ENCODE data around the gene UBL4A.

Gene UBL4A

DNA sequence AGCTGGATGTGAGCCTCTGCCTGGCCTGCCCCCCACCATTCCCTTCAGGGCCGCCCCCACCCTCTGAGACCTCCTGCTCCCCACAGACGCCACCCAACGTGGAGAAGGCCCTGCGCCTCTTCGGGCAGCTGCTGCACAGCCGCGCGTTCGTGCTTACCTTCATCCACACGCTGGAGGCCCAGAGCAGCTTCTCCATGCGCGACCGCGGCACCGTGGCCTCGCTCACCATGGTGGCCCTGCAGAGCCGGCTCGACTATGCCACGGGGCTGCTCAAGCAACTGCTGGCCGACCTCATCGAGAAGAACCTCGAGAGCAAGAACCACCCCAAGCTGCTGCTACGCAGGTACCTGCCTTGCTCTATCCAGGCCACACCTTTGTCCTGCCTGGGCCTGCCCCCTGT lies 18.2 kb downstream of the UBL4A start:
- DNase-seq (ENCODE audit: low read depth), result no peak
- H3K4me3 ChIP-seq (ENCODE audit: low read depth, low read length), result no peak overlapping the region
- TF ChIP-seq, protein P1, sequence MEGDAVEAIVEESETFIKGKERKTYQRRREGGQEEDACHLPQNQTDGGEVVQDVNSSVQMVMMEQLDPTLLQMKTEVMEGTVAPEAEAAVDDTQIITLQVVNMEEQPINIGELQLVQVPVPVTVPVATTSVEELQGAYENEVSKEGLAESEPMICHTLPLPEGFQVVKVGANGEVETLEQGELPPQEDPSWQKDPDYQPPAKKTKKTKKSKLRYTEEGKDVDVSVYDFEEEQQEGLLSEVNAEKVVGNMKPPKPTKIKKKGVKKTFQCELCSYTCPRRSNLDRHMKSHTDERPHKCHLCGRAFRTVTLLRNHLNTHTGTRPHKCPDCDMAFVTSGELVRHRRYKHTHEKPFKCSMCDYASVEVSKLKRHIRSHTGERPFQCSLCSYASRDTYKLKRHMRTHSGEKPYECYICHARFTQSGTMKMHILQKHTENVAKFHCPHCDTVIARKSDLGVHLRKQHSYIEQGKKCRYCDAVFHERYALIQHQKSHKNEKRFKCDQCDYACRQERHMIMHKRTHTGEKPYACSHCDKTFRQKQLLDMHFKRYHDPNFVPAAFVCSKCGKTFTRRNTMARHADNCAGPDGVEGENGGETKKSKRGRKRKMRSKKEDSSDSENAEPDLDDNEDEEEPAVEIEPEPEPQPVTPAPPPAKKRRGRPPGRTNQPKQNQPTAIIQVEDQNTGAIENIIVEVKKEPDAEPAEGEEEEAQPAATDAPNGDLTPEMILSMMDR (IDR thresholded peaks at IDR 0.05; ENCODE audit: control insufficient read depth, extremely low read depth, insufficient read depth), result no peak

DNA sequence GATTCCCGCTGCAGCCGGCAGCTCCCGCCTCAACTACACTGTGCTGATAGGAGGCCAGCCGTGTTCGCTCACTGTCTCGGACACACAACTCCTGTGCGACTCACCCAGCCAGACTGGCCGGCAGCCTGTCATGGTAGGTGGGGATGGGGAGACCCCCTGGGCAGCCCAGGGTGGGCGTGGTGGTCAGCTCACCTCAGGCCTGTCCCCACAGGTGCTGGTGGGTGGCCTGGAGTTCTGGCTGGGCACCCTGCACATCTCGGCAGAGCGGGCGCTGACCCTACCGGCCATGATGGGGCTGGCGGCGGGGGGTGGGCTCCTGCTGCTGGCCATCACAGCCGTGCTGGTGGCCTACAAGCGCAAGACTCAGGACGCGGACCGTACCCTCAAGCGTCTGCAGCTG lies 18.9 kb downstream of the UBL4A start:
- H3K4me3 ChIP-seq (ENCODE audit: low read depth, low read length), result no peak overlapping the region
- TF ChIP-seq, protein P1 (IDR thresholded peaks at IDR 0.05; ENCODE audit: control insufficient read depth, extremely low read depth, insufficient read depth), result no peak
- DNase-seq (ENCODE audit: low read depth), result no peak

DNA sequence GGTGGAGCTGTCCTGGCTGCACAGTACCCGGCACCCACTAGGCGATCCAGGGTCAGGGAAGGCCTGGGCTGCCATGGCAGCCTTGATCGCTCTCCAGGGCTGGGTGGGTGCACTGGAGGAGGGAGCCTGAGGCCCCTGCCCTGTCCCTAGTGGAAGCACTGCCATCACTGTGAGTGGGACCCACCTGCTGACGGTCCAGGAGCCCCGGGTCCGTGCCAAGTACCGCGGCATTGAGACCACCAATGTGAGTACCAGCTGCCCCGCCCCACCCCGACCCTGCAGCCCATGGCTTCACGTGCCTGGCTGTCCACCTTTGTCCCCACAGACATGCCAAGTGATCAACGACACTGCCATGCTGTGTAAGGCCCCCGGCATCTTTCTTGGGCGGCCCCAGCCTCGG lies 19.5 kb downstream of the UBL4A start:
- no peak for DNase-seq (ENCODE audit: low read depth)
- no peak overlapping the region for H3K4me3 ChIP-seq (ENCODE audit: low read depth, low read length)
- TF ChIP-seq, protein P1 (IDR thresholded peaks at IDR 0.05; ENCODE audit: control insufficient read depth, extremely low read depth, insufficient read depth), result no peak

DNA sequence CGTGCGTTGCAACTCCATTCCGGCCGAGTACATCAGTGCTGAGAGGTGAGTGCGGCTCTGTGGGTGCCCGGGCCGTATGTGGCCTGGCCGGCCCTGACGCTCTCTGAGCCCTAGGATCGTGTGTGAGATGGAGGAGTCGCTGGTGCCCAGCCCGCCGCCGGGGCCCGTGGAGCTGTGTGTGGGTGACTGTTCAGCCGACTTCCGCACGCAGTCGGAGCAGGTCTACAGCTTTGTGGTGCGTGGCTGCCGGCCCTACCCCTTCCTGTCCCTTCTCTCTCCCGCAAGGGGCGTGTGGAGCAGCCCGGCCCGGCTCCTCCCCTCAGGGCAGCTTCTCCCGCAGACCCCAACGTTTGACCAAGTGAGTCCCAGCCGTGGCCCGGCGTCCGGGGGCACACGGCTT lies 20.4 kb downstream of the UBL4A start:
- TF ChIP-seq, protein P1 (IDR thresholded peaks at IDR 0.05; ENCODE audit: control insufficient read depth, extremely low read depth, insufficient read depth), result no peak
- DNase-seq (ENCODE audit: low read depth), result no peak

DNA sequence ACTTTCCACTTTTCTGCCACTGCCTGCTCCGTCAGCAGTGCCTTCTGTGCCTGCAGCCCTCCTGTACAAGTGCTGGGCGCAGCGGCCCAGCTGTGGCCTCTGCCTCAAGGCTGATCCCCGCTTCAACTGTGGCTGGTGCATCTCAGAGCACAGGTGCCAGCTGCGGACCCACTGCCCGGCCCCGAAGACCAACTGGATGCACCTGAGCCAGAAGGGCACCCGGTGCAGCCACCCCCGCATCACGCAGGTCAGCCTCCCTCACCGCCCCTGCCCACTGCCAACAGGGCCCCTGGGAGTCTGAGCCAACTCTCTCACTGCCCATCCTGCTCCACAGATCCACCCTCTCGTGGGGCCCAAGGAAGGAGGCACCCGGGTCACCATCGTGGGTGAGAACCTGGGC lies 20.8 kb downstream of the UBL4A start:
- H3K4me3 ChIP-seq (ENCODE audit: low read depth, low read length), result no peak overlapping the region
- TF ChIP-seq, protein P1 (IDR thresholded peaks at IDR 0.05; ENCODE audit: control insufficient read depth, extremely low read depth, insufficient read depth), result no peak
- no peak for DNase-seq (ENCODE audit: low read depth)

More for the DNA sequence above, 20.4 kb downstream of the UBL4A start:
- no peak overlapping the region for H3K4me3 ChIP-seq (ENCODE audit: low read depth, low read length)

DNA sequence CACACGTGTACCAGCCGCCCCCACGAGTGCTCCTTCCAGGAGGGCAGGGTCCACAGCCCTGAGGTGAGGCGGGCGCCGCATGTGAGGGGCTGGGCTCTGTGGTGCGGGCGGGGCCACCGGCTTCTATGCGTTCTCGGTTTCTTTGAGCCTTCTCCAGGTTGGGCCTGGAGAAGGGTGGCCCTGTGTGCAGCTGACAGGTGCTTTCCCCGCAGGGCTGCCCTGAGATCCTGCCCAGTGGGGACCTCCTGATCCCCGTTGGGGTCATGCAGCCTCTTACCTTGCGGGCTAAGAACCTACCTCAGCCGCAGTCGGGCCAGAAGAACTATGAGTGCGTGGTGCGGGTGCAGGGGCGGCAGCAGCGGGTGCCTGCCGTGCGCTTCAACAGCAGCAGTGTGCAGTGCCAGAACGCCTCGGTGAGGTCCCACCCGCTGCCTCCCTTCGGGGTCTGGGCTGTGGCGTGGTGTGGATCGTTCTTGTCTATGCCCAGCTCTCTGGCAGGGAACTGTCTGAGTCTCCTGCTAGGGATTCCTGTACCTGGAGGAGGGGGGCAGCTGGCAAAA lies 21.5 kb downstream of the UBL4A start:
- TF ChIP-seq, protein P1 (IDR thresholded peaks at IDR 0.05; ENCODE audit: control insufficient read depth, extremely low read depth, insufficient read depth), result no peak
- no peak for DNase-seq (ENCODE audit: low read depth)
- no peak overlapping the region for H3K4me3 ChIP-seq (ENCODE audit: low read depth, low read length)

DNA sequence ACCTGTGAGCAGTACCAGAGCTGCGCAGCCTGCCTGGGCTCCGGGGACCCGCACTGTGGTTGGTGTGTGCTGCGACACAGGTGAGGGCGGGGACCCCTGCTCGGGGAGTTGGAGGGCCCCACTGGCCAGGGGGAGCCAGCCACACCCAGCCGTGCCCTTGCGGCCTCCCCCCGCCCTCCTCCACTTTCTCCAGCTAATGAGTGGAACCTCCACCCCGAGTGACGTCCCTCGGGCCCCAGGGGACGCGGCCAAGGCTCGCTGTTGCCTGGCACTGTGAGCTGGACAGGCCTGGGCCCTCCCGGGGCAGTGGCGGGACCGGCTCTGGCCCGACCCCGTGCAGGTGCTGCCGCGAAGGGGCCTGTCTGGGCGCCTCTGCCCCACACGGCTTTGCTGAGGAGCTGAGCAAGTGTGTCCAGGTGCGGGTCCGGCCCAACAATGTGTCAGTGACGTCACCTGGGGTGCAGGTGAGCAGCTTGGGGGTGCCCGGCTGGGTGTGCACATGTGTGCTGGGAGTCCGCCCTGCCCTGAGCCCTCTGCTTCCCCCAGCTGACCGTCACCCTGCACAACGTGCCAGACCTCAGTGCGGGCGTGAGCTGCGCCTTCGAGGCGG lies 22.7 kb downstream of the UBL4A start:
- no peak for DNase-seq (ENCODE audit: low read depth)
- TF ChIP-seq, protein P1 (IDR thresholded peaks at IDR 0.05; ENCODE audit: control insufficient read depth, extremely low read depth, insufficient read depth), result no peak
- H3K4me3 ChIP-seq (ENCODE audit: low read depth, low read length), result no peak overlapping the region
